Spleen (tissue), 11 donors: Measurements from ENCODE around the gene MIEN1. TPM values are rescaled to one million over a fixed set of nuclear protein-coding genes. Genes with fewer than 3 reads are reported as not detected.

Experiments
- DNase-seq: peaks from one replicate; pipeline ENCODE4 v3.0.0-alpha.2; 2020
- H3K27ac ChIP-seq, 8 donors: fragments of 200-600 bp; sonication (generic) in 7 of 8; 1 replicate in 4 of 8; 2 replicates in 4 of 8; pipeline versions ENCODE4 v1.5.0 to v1.8.0; 2016 to 2021; ENCODE audit warnings: inconsistent platforms in 4 of 8, mild to moderate bottlenecking in 4 of 8, moderate library complexity in 1 of 8
- H3K27me3 ChIP-seq, 7 donors: fragments of 200-600 bp; sonication (generic) in 6 of 7; replicated peaks in 1 of 7; 1 replicate in 4 of 7; 2 replicates in 3 of 7; pipeline versions ENCODE4 v1.5.0 to v1.8.0; 2016 to 2021; ENCODE audit warnings: inconsistent platforms in 3 of 7, mild to moderate bottlenecking in 1 of 7
- H3K36me3 ChIP-seq, 6 donors: fragments of 200-600 bp; sonication (generic) in 5 of 6; 1 replicate in 4 of 6; 2 replicates in 2 of 6; pipeline versions ENCODE4 v1.5.0 to v1.8.0; 2016 to 2021; ENCODE audit warnings: inconsistent platforms in 2 of 6
- H3K4me1 ChIP-seq, 6 donors: fragments of 200-600 bp; sonication (generic) in 5 of 6; 1 replicate in 3 of 6; 2 replicates in 3 of 6; pipeline versions ENCODE4 v1.5.0 to v1.8.0; 2016 to 2021; ENCODE audit warnings: inconsistent platforms in 3 of 6
- H3K4me3 ChIP-seq, 8 donors: fragments of 200-600 bp; sonication (generic) in 7 of 8; 1 replicate in 4 of 8; 2 replicates in 4 of 8; pipeline versions ENCODE4 v1.5.0 to v1.8.0; 2016 to 2021; ENCODE audit warnings: inconsistent platforms in 4 of 8, mild to moderate bottlenecking in 4 of 8, moderate library complexity in 2 of 8
- H3K9me3 ChIP-seq, 8 donors: fragments of 200-600 bp; sonication (generic) in 7 of 8; 1 replicate in 4 of 8; 2 replicates in 4 of 8; pipeline versions ENCODE4 v1.5.0 to v1.8.0; 2016 to 2021; ENCODE audit warnings: inconsistent platforms in 4 of 8
- POLR2A ChIP-seq, 3 donors: fragments of 450-650 bp; IDR thresholded peaks; one replicate each; pipeline ENCODE4 v1.5.1; 2017; ENCODE audit warnings: antibody characterized with exemption in 3 of 3, mild to moderate bottlenecking in 1 of 3
- POLR2AphosphoS5 ChIP-seq, 3 donors: sonication (generic); formaldehyde crosslinking; IDR thresholded peaks; one replicate each; pipeline ENCODE4 v1.5.1; 2017; ENCODE audit warnings: antibody characterized with exemption in 3 of 3
- WGBS, 5 donors: extraction: QIAGEN DNeasy Blood & Tissue Kit in 3 of 5; methylation state at CpG; one replicate each; pipeline versions ENCODE4 v1.1.5 to v1.1.7; 2013 to 2018; 5-methylcytosine and 5-hydroxymethylcytosine counted together
- intact Hi-C: fragments of 100-400 bp; cut with DNase I; formaldehyde crosslinking; loops from one replicate; pipeline ENCODE4 v1.15.0; 2023; ENCODE audit warnings: low total_unique reads
- microRNA-seq, 3 donors: library from miRNA; unstranded; fragments of <30 nt; microRNA quantifications; one replicate each; pipeline versions ENCODE4 to v1.1.0, GENCODE V29; 2019 to 2020
- polyA plus RNA-seq, 3 donors: library from polyadenylated mRNA; stranded (reverse); fragments of 200-250 nt; gene quantifications; one replicate each; pipeline ENCODE4 v1.2.1, GENCODE V29; 2013
- small RNA-seq, 4 donors: library from RNA; depleted of rRNA; stranded (forward); fragments of <200 nt; gene quantifications; one replicate each; pipeline ENCODE3, GENCODE V24; 2016
- total RNA-seq, 7 donors: library from RNA; depleted of rRNA in 3 of 7; stranded (reverse); fragments of >200 nt in 3 of 7; fragmentation: NEBNext Ultra II Directional in 4 of 7; extraction: Animal tissue kit (Norgen Biotek cat#: 25700) in 4 of 7; gene quantifications; one replicate each; pipeline versions ENCODE4 v1.1.0 to v1.2.1, GENCODE V29; 2016 to 2021
- TF ChIP-seq, protein P1 (sequence below), 11 experiments: fragments of 200-600 bp in 7 of 11; fragments of 450-650 bp in 4 of 11; sonication (generic) in 4 of 11; IDR thresholded peaks in 8 of 11; conservative IDR thresholded peaks in 3 of 11; 1 replicate in 7 of 11; 2 replicates in 4 of 11; pipeline versions ENCODE4 v1.4.0 to v1.8.0; 2016 to 2021; ENCODE audit warnings: antibody characterized with exemption in 11 of 11, inconsistent platforms in 4 of 11, mild to moderate bottlenecking in 1 of 11
- donor health status: healthy with polysubstance abuse.
- donor health status: DM: no; HTN: no; CAD: no; lungs with moderate emphysema.
- donor health status: DM: no; HTN: no; CAD: no.
- donor health status: Bipolar disorder and iron deficiency.
- donor health status: healthy.
- donor health status: DM: no; HTN: no; CAD: no.
- donor health status: DM: yes; HTN: yes; CAD: no.

MIEN1 gene
- total and polyA plus RNA-seq, 10 donors, result 28.0 to 85.2 (median 51.5) TPM

DNA sequence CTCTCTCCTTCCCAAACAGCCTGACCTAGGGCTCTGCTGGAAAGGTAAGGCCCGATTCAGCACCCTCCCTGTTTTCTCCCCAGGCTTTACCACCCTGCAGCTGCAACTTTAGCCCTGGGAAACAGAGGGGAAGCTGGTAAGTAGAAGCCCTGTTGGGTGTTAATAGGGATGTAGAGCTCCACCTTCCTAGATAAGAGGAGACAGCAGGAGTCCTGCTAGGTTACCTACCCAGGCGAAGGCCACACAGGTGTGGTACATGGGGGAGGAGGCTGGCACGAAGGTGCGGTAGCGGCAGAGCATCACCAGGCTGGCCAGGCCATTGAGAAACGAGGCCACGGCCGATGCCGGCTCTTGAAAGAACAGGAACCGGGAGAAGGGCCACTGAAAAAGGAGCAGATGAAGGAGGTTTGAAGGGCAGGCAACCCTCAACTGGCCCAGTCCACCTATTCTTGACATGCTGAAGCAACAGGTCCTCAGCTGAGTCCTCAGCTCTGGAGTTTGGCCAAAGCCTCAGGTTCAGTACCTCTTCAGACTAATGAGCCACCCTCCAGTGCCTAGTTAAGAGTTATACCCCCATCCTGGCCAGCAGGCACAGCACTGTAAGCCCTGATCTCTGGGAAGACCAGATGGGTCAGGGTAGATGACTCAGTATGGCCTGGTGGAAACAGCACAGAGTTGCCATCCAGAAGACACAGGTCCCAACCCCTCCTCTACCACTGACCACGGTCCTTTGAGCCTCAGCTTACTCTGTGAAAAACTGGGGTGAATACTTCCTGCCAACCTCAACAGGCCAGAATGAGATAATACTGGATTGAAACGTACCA is 45.8 kb downstream of the MIEN1 start:
- Histone ChIP-seq H3K9me3 (no peaks in the 10 kb centered on the region), H3K27ac (no peak overlapping the region), H3K4me3 (no peak overlapping the region), H3K4me1 (peaks cover 5 to 36% (median 28%) of the 10 kb centered on the region in 6 donors), H3K36me3 (peaks cover 0 to 51% (median 19%) of the 10 kb centered on the region in 6 donors), H3K27me3 (no peaks in the 10 kb centered on the region)
- peak; percentile 52 for DNase-seq
- intact Hi-C loops, result no loop called here
- TF ChIP-seq POLR2AphosphoS5 (IDR thresholded peaks at IDR 0.05) (no peak), POLR2A (IDR thresholded peaks at IDR 0.05) (no peak)
- TF ChIP-seq, protein P1, sequence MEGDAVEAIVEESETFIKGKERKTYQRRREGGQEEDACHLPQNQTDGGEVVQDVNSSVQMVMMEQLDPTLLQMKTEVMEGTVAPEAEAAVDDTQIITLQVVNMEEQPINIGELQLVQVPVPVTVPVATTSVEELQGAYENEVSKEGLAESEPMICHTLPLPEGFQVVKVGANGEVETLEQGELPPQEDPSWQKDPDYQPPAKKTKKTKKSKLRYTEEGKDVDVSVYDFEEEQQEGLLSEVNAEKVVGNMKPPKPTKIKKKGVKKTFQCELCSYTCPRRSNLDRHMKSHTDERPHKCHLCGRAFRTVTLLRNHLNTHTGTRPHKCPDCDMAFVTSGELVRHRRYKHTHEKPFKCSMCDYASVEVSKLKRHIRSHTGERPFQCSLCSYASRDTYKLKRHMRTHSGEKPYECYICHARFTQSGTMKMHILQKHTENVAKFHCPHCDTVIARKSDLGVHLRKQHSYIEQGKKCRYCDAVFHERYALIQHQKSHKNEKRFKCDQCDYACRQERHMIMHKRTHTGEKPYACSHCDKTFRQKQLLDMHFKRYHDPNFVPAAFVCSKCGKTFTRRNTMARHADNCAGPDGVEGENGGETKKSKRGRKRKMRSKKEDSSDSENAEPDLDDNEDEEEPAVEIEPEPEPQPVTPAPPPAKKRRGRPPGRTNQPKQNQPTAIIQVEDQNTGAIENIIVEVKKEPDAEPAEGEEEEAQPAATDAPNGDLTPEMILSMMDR (IDR thresholded peaks at IDR 0.05 in 8 of 11, conservative IDR thresholded peaks at IDR 0.05 in 3 of 11), result no peak
- WGBS, 5 donors, result 91 to 96% (median 94%) methylated on average over 12 of the region's 12 CpGs

DNA sequence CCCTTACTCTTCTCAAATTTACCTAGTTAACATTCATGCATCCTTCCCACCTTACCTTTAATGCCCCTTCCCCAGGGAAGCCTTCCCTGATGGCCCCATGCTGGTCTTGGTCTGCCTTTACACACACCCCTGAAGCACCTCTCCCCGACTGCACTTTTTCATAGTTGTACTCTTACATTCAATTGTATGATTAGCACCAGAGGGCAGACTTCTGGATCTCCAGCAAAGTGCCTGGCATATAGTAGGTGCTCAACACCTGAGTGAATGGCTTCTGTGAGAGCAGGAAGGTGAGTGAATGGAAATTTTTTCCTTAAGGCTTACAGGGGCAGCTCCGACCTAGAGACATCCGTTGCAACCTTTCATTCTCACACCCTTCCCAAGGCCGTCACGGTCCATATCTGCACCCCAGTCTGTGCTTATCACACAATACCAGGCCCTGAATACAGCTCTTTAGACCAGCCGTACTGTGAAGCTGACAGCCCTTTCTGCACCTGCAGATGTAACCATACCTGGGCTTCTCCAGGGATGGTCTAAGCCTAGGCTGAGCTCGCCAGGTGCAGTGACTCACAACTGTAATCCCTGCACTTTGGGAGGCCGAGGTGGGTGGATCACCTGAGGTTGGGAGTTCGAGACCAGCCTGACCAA is 46.9 kb downstream of the MIEN1 start:
- Histone ChIP-seq H3K36me3 (peaks cover 0 to 52% (median 19%) of the 10 kb centered on the region in 6 donors), H3K4me3 (no peak overlapping the region), H3K27ac (no peak overlapping the region), H3K27me3 (no peaks in the 10 kb centered on the region), H3K4me1 (peaks cover 11 to 38% (median 28%) of the 10 kb centered on the region in 6 donors), H3K9me3 (no peaks in the 10 kb centered on the region)
- intact Hi-C loops, result no loop called here
- WGBS, 5 donors, result 87 to 98% (median 91%) methylated on average over 9 of the region's 9 CpGs
- DNase-seq, result peak; percentile 36
- TF ChIP-seq, protein P1 (IDR thresholded peaks at IDR 0.05 in 8 of 11, conservative IDR thresholded peaks at IDR 0.05 in 3 of 11), result no peak
- no peak for TF ChIP-seq POLR2AphosphoS5 (IDR thresholded peaks at IDR 0.05)
- TF ChIP-seq POLR2A (IDR thresholded peaks at IDR 0.05), result no peak

DNA sequence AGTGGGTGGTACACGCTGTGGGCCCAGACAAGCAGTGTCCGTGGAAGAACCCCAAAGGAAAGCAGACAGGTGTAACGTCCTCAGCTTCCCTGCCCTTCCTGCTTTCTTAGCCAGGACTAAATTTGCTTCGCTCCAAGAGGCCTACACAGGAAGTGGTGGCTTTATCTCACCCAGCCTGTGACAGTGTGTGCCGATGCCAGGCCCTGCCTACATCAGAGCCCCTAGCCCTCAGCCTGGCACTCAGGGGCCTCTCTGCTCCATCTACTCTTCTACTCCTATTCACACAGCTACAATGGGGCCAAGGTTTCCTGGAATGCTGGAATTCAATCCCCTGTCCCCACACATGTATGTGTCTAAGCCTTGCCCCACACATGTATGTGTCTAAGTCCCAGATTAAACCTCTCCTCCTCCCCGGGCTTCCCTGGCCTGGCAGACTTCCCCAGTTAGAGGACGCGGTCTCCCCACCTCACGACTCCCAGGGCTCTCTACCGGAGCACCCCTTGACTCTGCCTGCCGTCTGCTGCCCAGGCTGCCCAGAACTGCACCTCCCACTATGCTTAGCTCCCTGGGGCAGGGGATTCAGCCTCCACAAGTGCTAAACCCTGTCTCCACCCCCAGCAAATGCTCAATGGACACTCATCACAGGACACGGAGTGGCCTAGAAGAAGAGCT is 50.7 kb downstream of the MIEN1 start:
- Histone ChIP-seq H3K27me3 (no peaks in the 10 kb centered on the region), H3K36me3 (peaks cover 0 to 42% (median 12%) of the 10 kb centered on the region in 6 donors), H3K4me3 (no peak overlapping the region), H3K9me3 (no peaks in the 10 kb centered on the region), H3K4me1 (peaks cover 21 to 64% (median 58%) of the 10 kb centered on the region in 6 donors), H3K27ac (peak overlapping the region; percentile 22 to 90 (median 72))
- 43 to 56% (median 45%) methylated on average over 12 of the region's 12 CpGs for WGBS, 5 donors
- intact Hi-C loops, result no loop called here
- peak; percentile 86 for DNase-seq
- TF ChIP-seq POLR2AphosphoS5 (IDR thresholded peaks at IDR 0.05), result peak in 2 of 3 donors; percentile 79 to 81
- TF ChIP-seq POLR2A (IDR thresholded peaks at IDR 0.05), result no peak
- TF ChIP-seq, protein P1 (IDR thresholded peaks at IDR 0.05 in 8 of 11, conservative IDR thresholded peaks at IDR 0.05 in 3 of 11), result no peak

Small RNAs within 50 kb of the gene (microRNA-seq; reads per million reads assigned to microRNA genes)
- 0.57 to 1.4 (median 1.4) reads per million in 3 donors for gene MIR4728

Small RNAs within 50 kb of the gene (small RNA-seq; reads per million reads assigned to genes)
- 0 to 0.17 (median 0.04) reads per million in 4 donors for gene MIR4728

Other genes with a start within 250 kb of the MIEN1 start
- gene NEUROD2, start 122.6 kb downstream of the MIEN1 start, total RNA-seq, result not detected
- gene NEUROD2, start 122.6 kb downstream of the MIEN1 start, polyA plus RNA-seq, result under 1 TPM in 2 of 3 donors, not detected in 1; under 0.01 to 0.03 TPM
- not detected for gene PPP1R1B, start 103.6 kb downstream of the MIEN1 start, total RNA-seq
- gene PPP1R1B, start 103.6 kb downstream of the MIEN1 start, polyA plus RNA-seq, result under 1 TPM in 2 of 3 donors, not detected in 1; 0.06 to 0.26 TPM
- 100 to 1,000 TPM in 3 of 7 donors, 10 to 100 TPM in 4; 73.9 to 166 (median 98.7) TPM for gene STARD3, start 93.4 kb downstream of the MIEN1 start, total RNA-seq
- 100 to 1,000 TPM in 2 of 3 donors, 10 to 100 TPM in 1; 59.5 to 119 (median 102) TPM for gene STARD3, start 93.4 kb downstream of the MIEN1 start, polyA plus RNA-seq
- gene TCAP, start 65.2 kb downstream of the MIEN1 start, total RNA-seq, result 1 to 10 TPM; 1.5 to 3.1 (median 2.2) TPM
- 1 to 10 TPM; 1.6 to 3.2 (median 2.0) TPM for gene TCAP, start 65.2 kb downstream of the MIEN1 start, polyA plus RNA-seq
- gene PNMT, start 62.1 kb downstream of the MIEN1 start, total RNA-seq, result 1 to 10 TPM in 1 of 7 donors, under 1 TPM in 2, not detected in 4; 0.47 to 2.4 (median 0.51) TPM
- gene PNMT, start 62.1 kb downstream of the MIEN1 start, polyA plus RNA-seq, result under 1 TPM; 0.28 to 0.93 (median 0.80) TPM
- gene PGAP3, start 42.5 kb downstream of the MIEN1 start, total RNA-seq, result 10 to 100 TPM; 15.5 to 27.4 (median 20.7) TPM
- gene PGAP3, start 42.5 kb downstream of the MIEN1 start, polyA plus RNA-seq, result 10 to 100 TPM; 11.5 to 21.3 (median 18.3) TPM
- gene ERBB2, start 30.5 kb downstream of the MIEN1 start, total RNA-seq, result 10 to 100 TPM in 5 of 7 donors, 1 to 10 TPM in 2; 8.5 to 15.9 (median 13.8) TPM
- 1 to 10 TPM; 3.4 to 6.6 (median 4.3) TPM for gene ERBB2, start 30.5 kb downstream of the MIEN1 start, polyA plus RNA-seq
- gene GRB7, start 7.4 kb upstream of the MIEN1 start, total RNA-seq, result 1 to 10 TPM in 2 of 7 donors, under 1 TPM in 4, not detected in 1; 0.51 to 1.9 (median 0.66) TPM
- under 1 TPM; 0.04 to 0.19 (median 0.14) TPM for gene GRB7, start 7.4 kb upstream of the MIEN1 start, polyA plus RNA-seq
- 100 to 1,000 TPM in 1 of 7 donors, 10 to 100 TPM in 6; 79.1 to 132 (median 86.4) TPM for gene IKZF3, start 133.8 kb upstream of the MIEN1 start, total RNA-seq
- 10 to 100 TPM; 17.5 to 33.3 (median 27.8) TPM for gene IKZF3, start 133.8 kb upstream of the MIEN1 start, polyA plus RNA-seq
- gene ZPBP2, start 137.7 kb upstream of the MIEN1 start, total RNA-seq, result under 1 TPM in 3 of 7 donors, not detected in 4; 0.16 to 0.46 (median 0.17) TPM
- gene ZPBP2, start 137.7 kb upstream of the MIEN1 start, polyA plus RNA-seq, result under 1 TPM; 0.22 to 0.29 (median 0.24) TPM
- gene GSDMB, start 188.1 kb upstream of the MIEN1 start, total RNA-seq, result 10 to 100 TPM; 15.4 to 30.0 (median 21.4) TPM
- 10 to 100 TPM; 13.1 to 41.9 (median 18.2) TPM for gene GSDMB, start 188.1 kb upstream of the MIEN1 start, polyA plus RNA-seq
- 10 to 100 TPM; 48.0 to 77.6 (median 58.2) TPM for gene ORMDL3, start 197.1 kb upstream of the MIEN1 start, total RNA-seq
- gene ORMDL3, start 197.1 kb upstream of the MIEN1 start, polyA plus RNA-seq, result 10 to 100 TPM; 34.7 to 44.0 (median 40.5) TPM
- gene LRRC3C, start 197.2 kb upstream of the MIEN1 start, total RNA-seq, result not detected
- gene LRRC3C, start 197.2 kb upstream of the MIEN1 start, polyA plus RNA-seq, result under 1 TPM in 1 of 3 donors, not detected in 2; 0.08 TPM
- 1 to 10 TPM in 1 of 7 donors, under 1 TPM in 4, not detected in 2; 0.30 to 1.2 (median 0.50) TPM for gene GSDMA, start 232.5 kb upstream of the MIEN1 start, total RNA-seq
- under 1 TPM in 2 of 3 donors, not detected in 1; 0.07 to 0.24 TPM for gene GSDMA, start 232.5 kb upstream of the MIEN1 start, polyA plus RNA-seq